GM12801 (cell line): ENCODE measurements around the gene IRF2BPL.

Experiments
- TF ChIP-seq, protein P1 (sequence below): IDR thresholded peaks from one replicate; pipeline ENCODE4 v1.5.1; 2011; ENCODE audit warnings: control low read depth; ENCODE audit not compliant: insufficient read length; ENCODE audit errors: extremely low read depth

IRF2BPL gene

DNA sequence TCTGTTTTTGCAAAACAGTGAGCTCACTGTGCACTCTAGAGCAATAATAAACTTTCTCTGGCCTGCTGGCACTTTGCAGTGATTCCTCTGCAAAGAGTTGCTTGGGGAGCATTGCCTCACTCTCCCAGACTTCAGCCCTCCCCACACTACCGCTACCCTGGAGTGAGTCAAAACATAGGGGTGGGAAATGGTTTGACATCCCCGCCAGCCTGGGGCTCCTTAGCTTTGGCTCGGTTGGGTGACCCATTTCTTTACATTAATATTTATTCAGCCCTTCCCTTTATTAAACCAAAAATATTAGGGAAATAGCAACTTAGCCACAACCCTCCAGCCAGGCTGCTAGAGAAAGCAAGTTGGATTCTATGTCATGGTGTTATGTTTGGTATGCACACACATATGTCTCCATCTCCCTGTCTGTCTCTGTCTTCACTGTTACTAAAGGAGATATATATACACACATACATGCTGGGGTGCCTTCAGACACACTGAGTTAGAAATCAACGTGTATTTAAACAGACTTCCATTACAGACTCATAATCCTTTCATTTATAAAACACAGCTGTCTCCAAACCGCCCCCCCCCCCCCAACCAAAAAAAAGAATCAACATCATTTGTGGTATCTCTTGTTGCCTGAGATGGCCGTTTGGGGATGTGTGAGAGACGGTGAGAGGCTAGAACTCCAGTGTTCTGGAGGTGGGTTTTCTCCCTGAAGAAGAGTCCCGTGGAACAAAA is 3.4 kb upstream of the IRF2BPL start:
- TF ChIP-seq, protein P1, sequence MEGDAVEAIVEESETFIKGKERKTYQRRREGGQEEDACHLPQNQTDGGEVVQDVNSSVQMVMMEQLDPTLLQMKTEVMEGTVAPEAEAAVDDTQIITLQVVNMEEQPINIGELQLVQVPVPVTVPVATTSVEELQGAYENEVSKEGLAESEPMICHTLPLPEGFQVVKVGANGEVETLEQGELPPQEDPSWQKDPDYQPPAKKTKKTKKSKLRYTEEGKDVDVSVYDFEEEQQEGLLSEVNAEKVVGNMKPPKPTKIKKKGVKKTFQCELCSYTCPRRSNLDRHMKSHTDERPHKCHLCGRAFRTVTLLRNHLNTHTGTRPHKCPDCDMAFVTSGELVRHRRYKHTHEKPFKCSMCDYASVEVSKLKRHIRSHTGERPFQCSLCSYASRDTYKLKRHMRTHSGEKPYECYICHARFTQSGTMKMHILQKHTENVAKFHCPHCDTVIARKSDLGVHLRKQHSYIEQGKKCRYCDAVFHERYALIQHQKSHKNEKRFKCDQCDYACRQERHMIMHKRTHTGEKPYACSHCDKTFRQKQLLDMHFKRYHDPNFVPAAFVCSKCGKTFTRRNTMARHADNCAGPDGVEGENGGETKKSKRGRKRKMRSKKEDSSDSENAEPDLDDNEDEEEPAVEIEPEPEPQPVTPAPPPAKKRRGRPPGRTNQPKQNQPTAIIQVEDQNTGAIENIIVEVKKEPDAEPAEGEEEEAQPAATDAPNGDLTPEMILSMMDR = no peak

DNA sequence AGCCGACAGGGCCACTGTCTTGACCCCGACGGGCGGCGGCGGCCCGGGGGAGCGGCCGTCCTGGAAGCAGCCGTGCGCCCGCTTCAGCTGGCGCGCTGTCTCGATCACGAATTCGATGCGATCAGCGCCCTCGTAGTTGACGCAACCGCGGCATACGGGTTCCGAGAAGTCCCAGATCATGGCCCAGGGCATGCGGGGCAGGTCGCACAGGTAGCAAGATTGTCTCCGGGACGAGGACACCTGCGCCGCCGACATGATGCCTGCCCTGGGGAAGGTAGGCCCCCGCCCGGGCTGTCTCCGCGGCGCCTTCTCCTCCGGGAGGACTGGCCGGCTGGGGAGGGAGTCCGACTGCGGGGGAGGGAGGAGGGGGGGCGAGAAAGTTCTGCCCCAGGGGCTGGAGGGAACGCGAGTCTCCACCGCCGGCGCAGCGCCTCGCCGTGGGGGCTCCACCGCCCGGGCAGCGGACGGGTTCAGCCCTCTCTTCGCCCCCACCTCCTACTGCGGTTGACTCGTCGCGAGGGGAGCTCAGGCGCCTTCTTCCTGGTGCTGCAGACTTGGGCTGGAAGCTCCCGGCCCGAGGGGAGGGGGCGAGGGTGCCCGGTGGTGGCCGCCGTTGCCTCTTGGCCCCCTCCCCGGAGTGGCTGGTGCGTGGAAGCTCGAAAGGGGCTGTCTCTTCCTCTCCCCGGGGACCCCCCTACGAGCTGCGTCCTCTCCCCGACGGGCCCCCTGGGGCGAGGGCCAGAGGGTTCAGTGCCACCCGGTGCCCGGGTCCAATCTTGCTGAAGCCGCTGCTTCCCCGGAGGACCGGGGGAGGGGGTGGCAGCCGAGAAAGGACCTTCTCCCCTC is 747 bp downstream of the IRF2BPL start:
- TF ChIP-seq, protein P1 = no peak

- TF ChIP-seq, protein P1 = no peak
Measured at GRCh38 chr14:77026930-77027537, 1.5 kb downstream of the IRF2BPL start.

- TF ChIP-seq, protein P1 = no peak
Measured at GRCh38 chr14:77026166-77026929, 2.2 kb downstream of the IRF2BPL start.

- TF ChIP-seq, protein P1 = no peak
Measured at GRCh38 chr14:77025744-77026165, 2.8 kb downstream of the IRF2BPL start.

DNA sequence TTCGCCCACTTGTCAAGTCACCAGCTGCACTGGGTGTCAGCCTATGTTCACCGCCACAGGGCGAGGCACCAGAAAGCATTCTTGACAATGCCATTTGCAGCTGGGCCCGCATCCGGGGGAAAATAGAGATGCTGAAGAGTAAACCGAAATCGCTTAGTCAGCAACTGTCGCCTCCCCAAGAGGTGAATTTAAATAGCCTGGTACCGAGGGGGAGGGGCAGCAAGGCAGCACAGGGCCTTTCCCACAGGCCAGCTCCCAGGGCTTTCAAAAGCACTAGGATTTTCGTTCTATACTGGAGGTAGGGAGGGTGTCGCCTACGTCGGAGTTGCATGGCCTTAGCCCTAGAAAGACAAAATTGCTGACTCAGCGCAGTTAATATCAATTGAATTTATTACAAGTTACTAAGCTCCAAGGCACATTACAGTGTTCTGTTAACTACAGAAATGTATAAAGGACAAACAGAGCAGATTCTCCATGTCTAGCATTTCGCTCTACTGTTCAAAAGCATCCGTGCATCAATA is 4.3 kb downstream of the IRF2BPL start:
- TF ChIP-seq, protein P1 = no peak
